ENCODE results near the gene HDAC9.

Gene HDAC9

DNA sequence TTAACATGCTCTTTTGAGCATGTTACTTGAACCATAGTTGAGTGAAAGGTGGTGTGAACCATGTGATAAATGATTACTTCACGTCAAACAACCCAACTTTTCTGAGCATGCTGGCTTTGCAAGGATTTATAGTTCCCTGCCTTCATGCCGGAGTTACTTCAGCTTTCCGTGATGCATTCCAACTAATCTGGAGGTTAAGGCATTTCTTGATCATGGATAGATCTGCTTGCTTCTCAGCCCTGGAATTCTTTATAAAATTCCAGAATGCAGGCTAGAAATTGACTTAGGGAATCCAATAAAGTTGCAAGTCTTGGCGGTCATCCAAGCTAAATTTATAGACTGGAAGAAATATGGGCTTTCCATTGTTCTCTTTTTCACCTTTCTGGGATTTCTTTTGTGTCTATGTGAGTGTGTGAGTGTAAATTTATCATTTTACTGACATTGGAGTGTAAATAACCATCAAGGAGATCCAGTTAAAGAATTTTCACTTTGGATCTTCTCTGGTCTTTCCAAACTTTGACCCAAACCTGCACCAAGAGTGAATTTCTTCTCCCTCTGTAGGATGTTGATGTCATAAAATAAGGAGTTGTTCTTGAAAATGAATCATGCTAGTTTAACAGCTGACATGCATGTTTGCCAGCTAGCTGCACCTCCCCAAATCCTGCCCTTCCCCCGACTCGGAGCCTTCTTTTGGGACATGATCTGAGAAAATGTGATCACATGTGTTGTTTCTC is 332.9 kb downstream of the HDAC9 start:
- in situ Hi-C loops (cut with HindIII; ENCODE audit: low sequenced_read_pairs): no loop called here
- H3K4me3 ChIP-seq (ENCODE audit: low read depth, low read length): no peak overlapping the region
- no peak for DNase-seq (ENCODE audit: low read depth, low spot score)
- TF ChIP-seq, protein P1, sequence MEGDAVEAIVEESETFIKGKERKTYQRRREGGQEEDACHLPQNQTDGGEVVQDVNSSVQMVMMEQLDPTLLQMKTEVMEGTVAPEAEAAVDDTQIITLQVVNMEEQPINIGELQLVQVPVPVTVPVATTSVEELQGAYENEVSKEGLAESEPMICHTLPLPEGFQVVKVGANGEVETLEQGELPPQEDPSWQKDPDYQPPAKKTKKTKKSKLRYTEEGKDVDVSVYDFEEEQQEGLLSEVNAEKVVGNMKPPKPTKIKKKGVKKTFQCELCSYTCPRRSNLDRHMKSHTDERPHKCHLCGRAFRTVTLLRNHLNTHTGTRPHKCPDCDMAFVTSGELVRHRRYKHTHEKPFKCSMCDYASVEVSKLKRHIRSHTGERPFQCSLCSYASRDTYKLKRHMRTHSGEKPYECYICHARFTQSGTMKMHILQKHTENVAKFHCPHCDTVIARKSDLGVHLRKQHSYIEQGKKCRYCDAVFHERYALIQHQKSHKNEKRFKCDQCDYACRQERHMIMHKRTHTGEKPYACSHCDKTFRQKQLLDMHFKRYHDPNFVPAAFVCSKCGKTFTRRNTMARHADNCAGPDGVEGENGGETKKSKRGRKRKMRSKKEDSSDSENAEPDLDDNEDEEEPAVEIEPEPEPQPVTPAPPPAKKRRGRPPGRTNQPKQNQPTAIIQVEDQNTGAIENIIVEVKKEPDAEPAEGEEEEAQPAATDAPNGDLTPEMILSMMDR (IDR thresholded peaks at IDR 0.05; ENCODE audit: low read depth, low read length): no peak

DNA sequence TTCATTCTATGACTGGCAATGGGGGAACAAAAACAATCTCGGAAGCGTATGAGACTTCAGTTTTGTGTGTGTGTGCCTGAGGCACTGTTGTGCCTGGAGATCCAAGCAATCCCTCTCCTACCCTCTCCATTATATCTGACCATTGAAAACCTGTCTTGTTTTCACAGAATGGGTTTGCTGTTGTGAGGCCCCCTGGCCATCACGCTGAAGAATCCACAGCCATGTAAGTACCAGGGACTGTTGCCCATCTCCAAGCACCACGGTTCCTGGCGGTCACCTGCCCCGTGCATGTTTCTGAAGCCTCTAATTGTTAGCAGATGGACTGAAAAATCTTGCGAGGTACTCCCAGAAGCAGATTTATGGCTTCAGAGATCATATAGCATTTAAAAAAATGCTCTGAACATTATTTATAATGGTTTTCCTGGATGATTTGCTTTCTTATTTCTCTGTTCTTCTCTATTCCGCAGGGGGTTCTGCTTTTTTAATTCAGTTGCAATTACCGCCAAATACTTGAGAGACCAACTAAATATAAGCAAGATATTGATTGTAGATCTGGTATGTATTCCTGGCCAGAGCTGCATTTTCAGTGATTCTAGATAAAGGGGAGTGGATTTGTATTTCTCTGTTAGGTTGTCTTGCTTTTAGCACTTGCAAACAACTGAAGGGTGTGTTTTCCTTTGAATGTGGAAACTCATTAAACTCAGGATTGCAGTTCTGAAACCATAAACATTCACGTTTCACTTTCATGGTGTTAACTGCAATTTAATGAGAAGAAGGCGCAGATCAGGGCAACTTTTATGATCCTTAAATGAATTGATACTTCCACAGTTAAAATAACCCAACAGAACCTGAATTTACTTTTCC is 333.7 kb downstream of the HDAC9 start:
- in situ Hi-C loops (cut with HindIII; ENCODE audit: low sequenced_read_pairs): no loop called here

DNA sequence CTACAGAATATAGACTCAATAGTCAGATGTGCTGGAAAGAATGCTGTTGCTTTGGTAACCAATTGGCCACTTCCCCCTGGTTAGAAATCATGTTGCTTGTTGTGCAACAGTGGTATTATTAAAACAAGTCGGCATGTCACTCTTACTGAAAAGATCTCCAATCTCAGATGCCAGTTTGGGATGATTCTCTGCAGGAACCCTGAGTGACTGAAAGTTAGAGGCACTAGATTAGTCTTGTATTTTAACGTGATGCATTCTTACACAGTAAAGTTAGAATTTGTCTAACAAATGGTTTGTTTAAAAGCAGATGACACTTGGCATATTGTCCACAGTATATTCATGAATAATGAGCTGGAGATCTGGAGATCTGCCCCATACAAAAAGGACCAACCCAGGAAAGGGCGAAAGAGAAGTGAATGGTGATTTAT is 334.3 kb downstream of the HDAC9 start:
- DNase-seq (ENCODE audit: low read depth, low spot score): peak; percentile 50

More for the DNA sequence above, 333.7 kb downstream of the HDAC9 start:
- TF ChIP-seq, protein P1 (IDR thresholded peaks at IDR 0.05; ENCODE audit: low read depth, low read length): no peak
- H3K4me3 ChIP-seq (ENCODE audit: low read depth, low read length): no peak overlapping the region
- no peak for DNase-seq (ENCODE audit: low read depth, low spot score)

DNA sequence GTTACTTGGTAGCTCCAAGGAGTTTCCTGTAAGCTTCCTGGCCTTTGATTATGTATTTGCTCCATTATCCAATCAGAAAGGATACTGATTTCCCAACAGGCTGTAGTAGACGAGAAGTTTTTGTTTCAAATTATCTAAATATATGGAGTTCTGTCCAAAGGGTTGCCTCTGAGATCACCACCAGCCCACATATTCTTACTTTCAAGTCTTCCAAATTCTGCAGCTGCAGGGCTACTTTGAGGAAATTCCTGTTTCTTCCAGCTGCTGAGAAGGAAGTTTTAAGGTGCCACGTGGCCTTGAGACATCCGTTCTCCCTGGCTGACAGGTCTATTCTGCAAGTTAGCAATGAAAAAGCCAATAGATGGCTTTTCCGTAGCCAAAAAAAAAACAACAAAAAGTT is 335.9 kb downstream of the HDAC9 start:
- DNase-seq (ENCODE audit: low read depth, low spot score): no peak
- no peak overlapping the region for H3K4me3 ChIP-seq (ENCODE audit: low read depth, low read length)
- in situ Hi-C loops (cut with HindIII; ENCODE audit: low sequenced_read_pairs): no loop called here
- TF ChIP-seq, protein P1 (IDR thresholded peaks at IDR 0.05; ENCODE audit: low read depth, low read length): no peak

More for the DNA sequence above, 334.3 kb downstream of the HDAC9 start:
- in situ Hi-C loops (cut with HindIII; ENCODE audit: low sequenced_read_pairs): no loop called here
- TF ChIP-seq, protein P1 (IDR thresholded peaks at IDR 0.05; ENCODE audit: low read depth, low read length): no peak
- H3K4me3 ChIP-seq (ENCODE audit: low read depth, low read length): no peak overlapping the region

DNA sequence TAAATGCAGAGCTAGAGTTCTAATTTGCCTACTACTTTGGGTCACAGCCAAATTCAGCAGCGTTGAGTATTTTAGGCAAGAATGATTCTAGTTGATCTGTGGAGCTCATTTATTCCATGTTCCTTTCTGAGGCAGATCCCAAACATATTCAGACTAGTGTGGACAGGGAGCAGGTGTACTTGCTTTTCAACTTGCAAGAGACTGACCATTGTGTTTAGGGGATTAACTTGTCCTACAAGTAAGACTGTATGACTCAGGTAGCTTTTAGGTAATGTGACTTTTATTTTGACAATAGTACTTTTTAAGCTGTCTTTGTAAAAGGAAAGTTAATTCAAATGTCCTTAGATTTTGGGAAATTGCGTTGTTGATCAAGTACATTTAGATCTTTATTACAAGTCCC is 336.4 kb downstream of the HDAC9 start:
- TF ChIP-seq, protein P1 (IDR thresholded peaks at IDR 0.05; ENCODE audit: low read depth, low read length): no peak
- no peak overlapping the region for H3K4me3 ChIP-seq (ENCODE audit: low read depth, low read length)
- in situ Hi-C loops (cut with HindIII; ENCODE audit: low sequenced_read_pairs): no loop called here
- no peak for DNase-seq (ENCODE audit: low read depth, low spot score)

DNA sequence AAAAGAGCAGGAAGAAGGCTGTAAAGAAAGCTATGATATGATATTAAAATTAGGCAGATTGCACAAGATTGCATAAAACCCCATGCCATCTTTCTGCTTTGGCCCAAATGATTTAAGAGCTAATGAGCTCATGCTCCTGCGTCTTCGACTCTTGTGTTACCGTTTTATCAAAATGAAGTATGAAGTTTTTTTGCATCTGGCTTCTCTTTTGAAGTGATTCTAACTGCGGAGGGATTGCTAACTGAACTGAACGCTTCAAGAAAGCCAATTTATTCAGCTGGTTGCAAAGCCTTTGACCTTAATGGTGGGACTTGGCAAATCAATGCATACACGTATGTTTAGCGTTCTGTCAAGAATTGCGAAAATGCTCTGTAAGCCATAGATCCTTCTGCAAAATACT is 339.0 kb downstream of the HDAC9 start:
- no peak overlapping the region for H3K4me3 ChIP-seq (ENCODE audit: low read depth, low read length)
- in situ Hi-C loops (cut with HindIII; ENCODE audit: low sequenced_read_pairs): no loop called here
- TF ChIP-seq, protein P1 (IDR thresholded peaks at IDR 0.05; ENCODE audit: low read depth, low read length): no peak
- no peak for DNase-seq (ENCODE audit: low read depth, low spot score)

Measured in astrocyte of the spinal cord (primary cell).